Liver (tissue), 9 donors: ENCODE results near the gene LIMCH1. TPM values are rescaled to one million over a fixed set of nuclear protein-coding genes. Genes with fewer than 3 reads are reported as not detected.

ENCODE experiments used
- DNase-seq: peaks from one replicate; pipeline ENCODE4 v3.0.0-alpha.2; 2017; ENCODE audit warnings: low spot score
- H3K27ac ChIP-seq, 2 donors: one replicate each; pipeline ENCODE4 v1.7.0; 2013; ENCODE audit warnings: inconsistent platforms in 2 of 2, low read length in 2 of 2, control low read depth in 1 of 2, low read depth in 1 of 2, mild to moderate bottlenecking in 1 of 2
- H3K27me3 ChIP-seq, 4 donors: one replicate each; pipeline versions ENCODE4 v1.6.1 to v1.7.0; 2013; ENCODE audit warnings: low read length in 3 of 4, inconsistent platforms in 1 of 4, mild to moderate bottlenecking in 1 of 4, moderate library complexity in 1 of 4; ENCODE audit not compliant: control insufficient read depth in 4 of 4, insufficient read depth in 4 of 4
- H3K36me3 ChIP-seq, 4 donors: one replicate each; pipeline versions ENCODE4 v1.6.1 to v1.7.0; 2013; ENCODE audit warnings: low read length in 3 of 4, mild to moderate bottlenecking in 3 of 4, low read depth in 1 of 4, moderate library complexity in 1 of 4; ENCODE audit not compliant: control insufficient read depth in 4 of 4, insufficient read depth in 3 of 4
- H3K4me1 ChIP-seq, 4 donors: one replicate each; pipeline versions ENCODE4 v1.6.1 to v1.7.0; 2013; ENCODE audit warnings: low read length in 3 of 4, mild to moderate bottlenecking in 3 of 4, moderate library complexity in 1 of 4; ENCODE audit not compliant: control insufficient read depth in 4 of 4, insufficient read depth in 4 of 4
- H3K4me3 ChIP-seq, 3 donors: one replicate each; pipeline versions ENCODE4 v1.6.1 to v1.7.0; 2013; ENCODE audit warnings: low read length in 3 of 3, control low read depth in 1 of 3, low read depth in 1 of 3, mild to moderate bottlenecking in 1 of 3
- H3K9ac ChIP-seq, 2 donors: one replicate each; pipeline ENCODE4 v1.7.0; 2013; ENCODE audit warnings: low read length in 2 of 2, mild to moderate bottlenecking in 2 of 2, moderate library complexity in 2 of 2, control low read depth in 1 of 2, low read depth in 1 of 2
- H3K9me3 ChIP-seq, 4 donors: one replicate each; pipeline versions ENCODE4 v1.6.1 to v1.7.0; 2013; ENCODE audit warnings: low read length in 3 of 4; ENCODE audit not compliant: control insufficient read depth in 4 of 4
- EGR1 ChIP-seq, 2 donors: IDR thresholded peaks; 2 replicates each; pipeline ENCODE4 v1.6.1; 2016 to 2018; ENCODE audit warnings: antibody characterized with exemption in 2 of 2, low read depth in 2 of 2
- FOXA1 ChIP-seq: IDR thresholded peaks from 2 replicates; pipeline ENCODE4 v1.6.1; 2016; ENCODE audit warnings: antibody characterized with exemption
- FOXA2 ChIP-seq: IDR thresholded peaks from 2 replicates; pipeline ENCODE4 v1.6.1; 2016; ENCODE audit warnings: antibody characterized with exemption
- GABPA ChIP-seq, 2 donors: IDR thresholded peaks in 1 of 2; conservative IDR thresholded peaks in 1 of 2; 2 replicates each; pipeline ENCODE4 v1.6.1; 2016; ENCODE audit warnings: antibody characterized with exemption in 2 of 2, mild to moderate bottlenecking in 1 of 2, moderate library complexity in 1 of 2
- HNF4A ChIP-seq, 2 donors: conservative IDR thresholded peaks; 2 replicates each; pipeline ENCODE4 v1.6.1; 2016; ENCODE audit warnings: antibody characterized with exemption in 2 of 2, mild to moderate bottlenecking in 2 of 2
- HNF4G ChIP-seq: IDR thresholded peaks from 2 replicates; pipeline ENCODE4 v1.6.1; 2016; ENCODE audit warnings: antibody characterized with exemption
- JUND ChIP-seq, 2 donors: IDR thresholded peaks; 2 replicates each; pipeline ENCODE4 v1.6.1; 2016; ENCODE audit warnings: antibody characterized with exemption in 2 of 2
- NR2F2 ChIP-seq: IDR thresholded peaks from 2 replicates; pipeline ENCODE4 v1.6.1; 2016; ENCODE audit warnings: antibody characterized with exemption
- RAD21 ChIP-seq, 2 donors: IDR thresholded peaks; 2 replicates each; pipeline ENCODE4 v1.6.1; 2016; ENCODE audit warnings: antibody characterized with exemption in 2 of 2, mild to moderate bottlenecking in 2 of 2
- RXRA ChIP-seq, 2 donors: IDR thresholded peaks; 2 replicates each; pipeline ENCODE4 v1.6.1; 2017 to 2018; ENCODE audit warnings: antibody characterized with exemption in 2 of 2, mild to moderate bottlenecking in 1 of 2
- SP1 ChIP-seq: IDR thresholded peaks from 2 replicates; pipeline ENCODE4 v1.6.1; 2018; ENCODE audit warnings: antibody characterized with exemption, mild to moderate bottlenecking
- TAF1 ChIP-seq: conservative IDR thresholded peaks from 2 replicates; pipeline ENCODE4 v1.6.1; 2016; ENCODE audit warnings: antibody characterized with exemption, mild to moderate bottlenecking
- YY1 ChIP-seq: IDR thresholded peaks from 2 replicates; pipeline ENCODE4 v1.6.1; 2016; ENCODE audit warnings: antibody characterized with exemption, mild to moderate bottlenecking
- WGBS: extraction: QIAGEN DNeasy Blood & Tissue Kit; methylation state at CpG from one replicate; pipeline ENCODE4 v1.1.7; 2013; 5-methylcytosine and 5-hydroxymethylcytosine counted together
- polyA plus RNA-seq, 2 donors: library from polyadenylated mRNA; stranded (reverse) in 1 of 2; unstranded in 1 of 2; fragments of 200-250 nt in 1 of 2; fragments of >200 nt in 1 of 2; fragmentation: Nextera tagmentation in 1 of 2; extraction: Ambion mirVana in 1 of 2; gene quantifications; one replicate each; pipeline versions ENCODE4 v1.2.1 to v1.2.3, GENCODE V29; 2013 to 2015
- total RNA-seq, 2 donors: library from RNA; depleted of rRNA; stranded (reverse); fragments of >200 nt; gene quantifications; one replicate each; pipeline ENCODE4 v1.2.3, GENCODE V29; 2014
- TF ChIP-seq, protein P1 (sequence below): IDR thresholded peaks from 2 replicates; pipeline ENCODE4 v1.6.1; 2016; ENCODE audit warnings: antibody characterized with exemption, mild to moderate bottlenecking
- TF ChIP-seq, protein P2 (sequence below): fragments of 150-350 bp; IDR thresholded peaks from 2 replicates; pipeline ENCODE4 v1.5.1; 2017; ENCODE audit warnings: improper control_type of control experiment, low read depth, low read length; ENCODE audit not compliant: missing input control
- TF ChIP-seq, protein P3 (sequence below): IDR thresholded peaks from 2 replicates; pipeline ENCODE4 v1.6.1; 2016; ENCODE audit warnings: antibody characterized with exemption
- TF ChIP-seq, protein P4 (sequence below): IDR thresholded peaks from 2 replicates; pipeline ENCODE4 v1.6.1; 2016; ENCODE audit warnings: antibody characterized with exemption
- TF ChIP-seq, protein P5 (sequence below): IDR thresholded peaks from 2 replicates; pipeline ENCODE4 v1.6.1; 2016; ENCODE audit warnings: antibody characterized with exemption
- donor health status: healthy.
- donor health status: healthy.
- donor health status: healthy.
- donor health status: healthy.
- donor health status: healthy.

The LIMCH1 gene
- total and polyA plus RNA-seq, 4 donors = 2.0 to 30.6 (median 8.1) TPM

DNA sequence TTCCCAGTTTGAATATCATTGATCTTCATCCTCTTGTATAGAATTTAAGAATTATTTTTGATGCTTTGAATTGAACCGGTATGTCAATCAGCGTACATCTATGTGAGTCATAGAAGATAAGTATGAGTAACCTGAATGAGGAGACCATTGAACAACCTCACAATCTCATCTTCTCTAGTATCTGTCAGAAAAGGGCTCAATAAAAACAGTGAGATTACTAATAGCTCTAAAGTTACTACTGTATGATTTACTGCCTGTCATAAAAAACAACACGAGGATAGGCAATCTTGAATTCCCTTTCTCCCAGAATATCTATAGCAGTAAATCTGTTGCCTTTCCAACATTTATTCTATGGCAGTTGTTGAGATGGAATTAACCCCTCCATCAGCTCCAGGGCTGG lies 174.5 kb downstream of the LIMCH1 start:
- H3K36me3 ChIP-seq = no peaks in the 10 kb centered on the region
- H3K27me3 ChIP-seq = peaks cover 0 to 3% (median 1%) of the 10 kb centered on the region in 4 donors
- WGBS = 80% methylated on average over 3 of the region's 3 CpGs
- no peak overlapping the region for H3K4me3 ChIP-seq
- H3K27ac ChIP-seq = no peak overlapping the region
- H3K9me3 ChIP-seq = no peaks in the 10 kb centered on the region
- DNase-seq = no peak
- no peaks in the 10 kb centered on the region for H3K4me1 ChIP-seq
- TF ChIP-seq SP1 (no peak), FOXA2 (no peak), TAF1 (no peak), RXRA (IDR thresholded peaks at IDR 0.05) (no peak), FOXA1 (no peak), HNF4G (no peak), EGR1 (IDR thresholded peaks at IDR 0.05; ENCODE audit: low read depth in 2 of 2) (no peak), NR2F2 (no peak), GABPA (IDR thresholded peaks at IDR 0.05 in 1 of 2, conservative IDR thresholded peaks at IDR 0.05 in 1 of 2) (no peak), RAD21 (IDR thresholded peaks at IDR 0.05) (no peak), JUND (IDR thresholded peaks at IDR 0.05) (no peak), HNF4A (conservative IDR thresholded peaks at IDR 0.05) (no peak), YY1 (no peak)
- TF ChIP-seq, protein P1, sequence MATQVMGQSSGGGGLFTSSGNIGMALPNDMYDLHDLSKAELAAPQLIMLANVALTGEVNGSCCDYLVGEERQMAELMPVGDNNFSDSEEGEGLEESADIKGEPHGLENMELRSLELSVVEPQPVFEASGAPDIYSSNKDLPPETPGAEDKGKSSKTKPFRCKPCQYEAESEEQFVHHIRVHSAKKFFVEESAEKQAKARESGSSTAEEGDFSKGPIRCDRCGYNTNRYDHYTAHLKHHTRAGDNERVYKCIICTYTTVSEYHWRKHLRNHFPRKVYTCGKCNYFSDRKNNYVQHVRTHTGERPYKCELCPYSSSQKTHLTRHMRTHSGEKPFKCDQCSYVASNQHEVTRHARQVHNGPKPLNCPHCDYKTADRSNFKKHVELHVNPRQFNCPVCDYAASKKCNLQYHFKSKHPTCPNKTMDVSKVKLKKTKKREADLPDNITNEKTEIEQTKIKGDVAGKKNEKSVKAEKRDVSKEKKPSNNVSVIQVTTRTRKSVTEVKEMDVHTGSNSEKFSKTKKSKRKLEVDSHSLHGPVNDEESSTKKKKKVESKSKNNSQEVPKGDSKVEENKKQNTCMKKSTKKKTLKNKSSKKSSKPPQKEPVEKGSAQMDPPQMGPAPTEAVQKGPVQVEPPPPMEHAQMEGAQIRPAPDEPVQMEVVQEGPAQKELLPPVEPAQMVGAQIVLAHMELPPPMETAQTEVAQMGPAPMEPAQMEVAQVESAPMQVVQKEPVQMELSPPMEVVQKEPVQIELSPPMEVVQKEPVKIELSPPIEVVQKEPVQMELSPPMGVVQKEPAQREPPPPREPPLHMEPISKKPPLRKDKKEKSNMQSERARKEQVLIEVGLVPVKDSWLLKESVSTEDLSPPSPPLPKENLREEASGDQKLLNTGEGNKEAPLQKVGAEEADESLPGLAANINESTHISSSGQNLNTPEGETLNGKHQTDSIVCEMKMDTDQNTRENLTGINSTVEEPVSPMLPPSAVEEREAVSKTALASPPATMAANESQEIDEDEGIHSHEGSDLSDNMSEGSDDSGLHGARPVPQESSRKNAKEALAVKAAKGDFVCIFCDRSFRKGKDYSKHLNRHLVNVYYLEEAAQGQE = no peak
- TF ChIP-seq, protein P2, sequence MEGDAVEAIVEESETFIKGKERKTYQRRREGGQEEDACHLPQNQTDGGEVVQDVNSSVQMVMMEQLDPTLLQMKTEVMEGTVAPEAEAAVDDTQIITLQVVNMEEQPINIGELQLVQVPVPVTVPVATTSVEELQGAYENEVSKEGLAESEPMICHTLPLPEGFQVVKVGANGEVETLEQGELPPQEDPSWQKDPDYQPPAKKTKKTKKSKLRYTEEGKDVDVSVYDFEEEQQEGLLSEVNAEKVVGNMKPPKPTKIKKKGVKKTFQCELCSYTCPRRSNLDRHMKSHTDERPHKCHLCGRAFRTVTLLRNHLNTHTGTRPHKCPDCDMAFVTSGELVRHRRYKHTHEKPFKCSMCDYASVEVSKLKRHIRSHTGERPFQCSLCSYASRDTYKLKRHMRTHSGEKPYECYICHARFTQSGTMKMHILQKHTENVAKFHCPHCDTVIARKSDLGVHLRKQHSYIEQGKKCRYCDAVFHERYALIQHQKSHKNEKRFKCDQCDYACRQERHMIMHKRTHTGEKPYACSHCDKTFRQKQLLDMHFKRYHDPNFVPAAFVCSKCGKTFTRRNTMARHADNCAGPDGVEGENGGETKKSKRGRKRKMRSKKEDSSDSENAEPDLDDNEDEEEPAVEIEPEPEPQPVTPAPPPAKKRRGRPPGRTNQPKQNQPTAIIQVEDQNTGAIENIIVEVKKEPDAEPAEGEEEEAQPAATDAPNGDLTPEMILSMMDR = no peak
- TF ChIP-seq, protein P3, sequence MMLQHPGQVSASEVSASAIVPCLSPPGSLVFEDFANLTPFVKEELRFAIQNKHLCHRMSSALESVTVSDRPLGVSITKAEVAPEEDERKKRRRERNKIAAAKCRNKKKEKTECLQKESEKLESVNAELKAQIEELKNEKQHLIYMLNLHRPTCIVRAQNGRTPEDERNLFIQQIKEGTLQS = no peak
- TF ChIP-seq, protein P4, sequence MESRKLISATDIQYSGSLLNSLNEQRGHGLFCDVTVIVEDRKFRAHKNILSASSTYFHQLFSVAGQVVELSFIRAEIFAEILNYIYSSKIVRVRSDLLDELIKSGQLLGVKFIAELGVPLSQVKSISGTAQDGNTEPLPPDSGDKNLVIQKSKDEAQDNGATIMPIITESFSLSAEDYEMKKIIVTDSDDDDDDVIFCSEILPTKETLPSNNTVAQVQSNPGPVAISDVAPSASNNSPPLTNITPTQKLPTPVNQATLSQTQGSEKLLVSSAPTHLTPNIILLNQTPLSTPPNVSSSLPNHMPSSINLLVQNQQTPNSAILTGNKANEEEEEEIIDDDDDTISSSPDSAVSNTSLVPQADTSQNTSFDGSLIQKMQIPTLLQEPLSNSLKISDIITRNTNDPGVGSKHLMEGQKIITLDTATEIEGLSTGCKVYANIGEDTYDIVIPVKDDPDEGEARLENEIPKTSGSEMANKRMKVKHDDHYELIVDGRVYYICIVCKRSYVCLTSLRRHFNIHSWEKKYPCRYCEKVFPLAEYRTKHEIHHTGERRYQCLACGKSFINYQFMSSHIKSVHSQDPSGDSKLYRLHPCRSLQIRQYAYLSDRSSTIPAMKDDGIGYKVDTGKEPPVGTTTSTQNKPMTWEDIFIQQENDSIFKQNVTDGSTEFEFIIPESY = no peak
- TF ChIP-seq, protein P5, sequence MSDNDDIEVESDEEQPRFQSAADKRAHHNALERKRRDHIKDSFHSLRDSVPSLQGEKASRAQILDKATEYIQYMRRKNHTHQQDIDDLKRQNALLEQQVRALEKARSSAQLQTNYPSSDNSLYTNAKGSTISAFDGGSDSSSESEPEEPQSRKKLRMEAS = no peak
- H3K9ac ChIP-seq = no peak overlapping the region
